SK-N-SH (cell line): ENCODE measurements around the gene VGLL4. TPM values are rescaled to one million over a fixed set of nuclear protein-coding genes. Genes with fewer than 3 reads are reported as not detected.

Experiments used
- CTCF ChIA-PET: fragments of 300-600, 350-600 bp; formaldehyde crosslinking; extraction: SDS; loops from one replicate; lab custom pipeline; 2021; lab: Yijun Ruan, JAX
- POLR2A ChIA-PET: fragments of 350-600 bp; sonication (Branson Sonifier 250); formaldehyde crosslinking; extraction: SDS; loops from one replicate; lab custom pipeline; 2020; ENCODE audit warnings: antibody characterized with exemption, inconsistent platforms; lab: Yijun Ruan, JAX
- DNase-seq: peaks from one replicate; pipeline ENCODE4 v3.0.0; 2012
- H2AFZ ChIP-seq: fragments of 200-600 bp; sonication (generic); 2 replicates; pipeline ENCODE4 v1.8.1; 2016; ENCODE audit warnings: antibody characterized with exemption, mild to moderate bottlenecking, low read depth
- H3F3A ChIP-seq: fragments of 200-600 bp; sonication (generic); replicated peaks from 2 replicates; pipeline ENCODE3; 2016; ENCODE audit warnings: antibody characterized with exemption, mild to moderate bottlenecking; ENCODE audit not compliant: insufficient read depth
- H3K27ac ChIP-seq, 2 experiments: fragments of 200-500 bp in 1 of 2; fragments of 200-600 bp in 1 of 2; sonication (Bioruptor generic) in 1 of 2; sonication (generic), shearing (Covaris generic) in 1 of 2; 2 replicates each; pipeline versions ENCODE4 v1.5.1 to v1.6.1; 2014 to 2016; ENCODE audit warnings: low read depth in 2 of 2, inconsistent platforms in 1 of 2, low read length in 1 of 2, mild to moderate bottlenecking in 1 of 2, mixed read lengths in 1 of 2
- H3K27me3 ChIP-seq: fragments of 200-600 bp; sonication (generic), shearing (Covaris generic); 2 replicates; pipeline ENCODE4 v1.6.1; 2016; ENCODE audit warnings: mixed run types; ENCODE audit not compliant: insufficient read depth
- H3K36me3 ChIP-seq, 2 experiments: fragments of 200-500 bp in 1 of 2; fragments of 200-600 bp in 1 of 2; sonication (Bioruptor generic) in 1 of 2; sonication (generic) in 1 of 2; replicated peaks in 1 of 2; 2 replicates each; pipeline versions ENCODE3 to v1.5.1; 2014 to 2016; ENCODE audit warnings: low read length in 1 of 2, mild to moderate bottlenecking in 1 of 2; ENCODE audit not compliant: insufficient read depth in 2 of 2, control insufficient read depth in 1 of 2
- H3K4me1 ChIP-seq, 2 experiments: fragments of 200-500 bp in 1 of 2; fragments of 200-600 bp in 1 of 2; sonication (Bioruptor generic) in 1 of 2; sonication (generic), shearing (Covaris generic) in 1 of 2; 2 replicates each; pipeline versions ENCODE4 v1.5.1 to v1.6.1; 2014 to 2016; ENCODE audit warnings: low read depth in 1 of 2, low read length in 1 of 2, mixed run types in 1 of 2; ENCODE audit not compliant: insufficient read depth in 2 of 2, control insufficient read depth in 1 of 2
- H3K4me2 ChIP-seq: fragments of 200-600 bp; sonication (generic), shearing (Covaris generic); 2 replicates; pipeline ENCODE4 v1.6.1; 2017; ENCODE audit warnings: mixed run types
- H3K4me3 ChIP-seq, 2 experiments: fragments of 200-500 bp in 1 of 2; fragments of 200-600 bp in 1 of 2; sonication (Bioruptor generic) in 1 of 2; sonication (generic), shearing (Covaris generic) in 1 of 2; 2 replicates each; pipeline versions ENCODE4 v1.5.1 to v1.8.1; 2014 to 2016; ENCODE audit warnings: low read depth in 2 of 2, inconsistent platforms in 1 of 2, low read length in 1 of 2, mild to moderate bottlenecking in 1 of 2, mixed read lengths in 1 of 2, moderate library complexity in 1 of 2
- H3K79me2 ChIP-seq: fragments of 200-600 bp; sonication (generic); 2 replicates; pipeline ENCODE4 v1.8.1; 2017; ENCODE audit warnings: mild to moderate bottlenecking; ENCODE audit not compliant: insufficient read depth
- H3K9ac ChIP-seq: fragments of 200-600 bp; sonication (generic); 2 replicates; pipeline ENCODE4 v1.6.1; 2017; ENCODE audit warnings: mixed run types
- H3K9me2 ChIP-seq: fragments of 200-600 bp; sonication (generic); 2 replicates; pipeline ENCODE4 v1.6.1; 2017; ENCODE audit warnings: mixed run types
- H3K9me3 ChIP-seq: fragments of 200-600 bp; sonication (generic); 2 replicates; pipeline ENCODE4 v1.6.1; 2017; ENCODE audit warnings: mixed run types, mild to moderate bottlenecking, moderate library complexity
- H4K20me1 ChIP-seq: fragments of 200-600 bp; sonication (generic); 2 replicates; pipeline ENCODE4 v1.6.1; 2017; ENCODE audit warnings: mild to moderate bottlenecking, mixed run types; ENCODE audit not compliant: insufficient read depth
- CHD2 ChIP-seq: fragments of 150-350 bp; IDR thresholded peaks from 2 replicates; pipeline ENCODE4 v1.6.1; 2018; ENCODE audit warnings: low read length; ENCODE audit not compliant: partially characterized antibody
- EP300 ChIP-seq, 2 experiments: IDR thresholded peaks; 2 replicates each; pipeline versions ENCODE4 v1.4.0 to v1.6.1; 2012; ENCODE audit warnings: borderline replicate concordance in 1 of 2, low read depth in 1 of 2, low read length in 1 of 2
- EZH2phosphoT487 ChIP-seq: fragments of 200-600 bp; sonication (generic); IDR thresholded peaks from 2 replicates; pipeline ENCODE4 v1.6.1; 2017; ENCODE audit warnings: low read depth, mixed run types, mild to moderate bottlenecking, antibody characterized with exemption, moderate library complexity, borderline replicate concordance
- FOSL2 ChIP-seq: IDR thresholded peaks from 2 replicates; pipeline ENCODE4 v1.4.0; 2012; ENCODE audit warnings: low read depth, mild to moderate bottlenecking, moderate library complexity, borderline replicate concordance
- FOXM1 ChIP-seq: IDR thresholded peaks from 2 replicates; pipeline ENCODE4 v1.4.0; 2012; ENCODE audit warnings: low read depth, mild to moderate bottlenecking
- MEF2A ChIP-seq: IDR thresholded peaks from 2 replicates; pipeline ENCODE4 v1.4.0; 2012; ENCODE audit warnings: low read depth, borderline replicate concordance
- NFIC ChIP-seq: IDR thresholded peaks from 2 replicates; pipeline ENCODE4 v1.4.0; 2012; ENCODE audit warnings: borderline replicate concordance
- POLR2AphosphoS5 ChIP-seq: IDR thresholded peaks from 2 replicates; pipeline ENCODE4 v1.6.1; 2012; ENCODE audit warnings: low read depth, low read length
- RAD21 ChIP-seq: IDR thresholded peaks from 2 replicates; pipeline ENCODE4 v1.6.1; 2012; ENCODE audit warnings: mild to moderate bottlenecking, low read length
- RFX5 ChIP-seq: IDR thresholded peaks from 2 replicates; pipeline ENCODE4 v1.6.1; 2012; ENCODE audit warnings: mild to moderate bottlenecking, improper control_type of control experiment, low read length
- RXRA ChIP-seq: IDR thresholded peaks from 2 replicates; pipeline ENCODE4 v1.4.0; 2012; ENCODE audit warnings: low read depth, mild to moderate bottlenecking, borderline replicate concordance
- SIN3A ChIP-seq: IDR thresholded peaks from 2 replicates; pipeline ENCODE4 v1.6.1; 2012; ENCODE audit warnings: low read depth, mild to moderate bottlenecking, low read length, moderate library complexity, borderline replicate concordance
- SMC3 ChIP-seq: IDR thresholded peaks from 2 replicates; pipeline ENCODE4 v1.6.1; 2012; ENCODE audit warnings: low read depth, low read length, improper control_type of control experiment
- TAF1 ChIP-seq: IDR thresholded peaks from 2 replicates; pipeline ENCODE4 v1.6.1; 2012; ENCODE audit warnings: low read depth, mild to moderate bottlenecking, low read length, moderate library complexity, borderline replicate concordance
- WGBS: methylation state at CpG from one replicate; pipeline ENCODE4 v1.1.6; 2017; ENCODE audit warnings: low lambda C conversion rate; 5-methylcytosine and 5-hydroxymethylcytosine counted together
- polyA plus RNA-seq, 3 experiments: library from polyadenylated mRNA; depleted of rRNA; stranded (reverse); fragments of >200 nt; gene quantifications; 2 replicates each; pipeline ENCODE4 v1.2.3, GENCODE V29; 2012
- TF ChIP-seq, protein P1 (sequence below): fragments of 200-600 bp; sonication (generic); IDR thresholded peaks from 2 replicates; pipeline ENCODE4 v1.6.1; 2017; ENCODE audit warnings: antibody characterized with exemption, mild to moderate bottlenecking, moderate library complexity
- TF ChIP-seq, protein P2 (sequence below): IDR thresholded peaks from 2 replicates; pipeline ENCODE4; 2012
- TF ChIP-seq, protein P3 (sequence below): IDR thresholded peaks from 2 replicates; pipeline ENCODE4 v1.4.0; 2012; ENCODE audit warnings: low read depth, borderline replicate concordance
- TF ChIP-seq, protein P4 (sequence below): IDR thresholded peaks from 2 replicates; pipeline ENCODE4 v1.4.0; 2012; ENCODE audit warnings: low read depth

VGLL4 gene
- polyA plus RNA-seq, 1 of the 3 experiments (the other 2 are of a cell fraction) = 48.9 TPM

DNA sequence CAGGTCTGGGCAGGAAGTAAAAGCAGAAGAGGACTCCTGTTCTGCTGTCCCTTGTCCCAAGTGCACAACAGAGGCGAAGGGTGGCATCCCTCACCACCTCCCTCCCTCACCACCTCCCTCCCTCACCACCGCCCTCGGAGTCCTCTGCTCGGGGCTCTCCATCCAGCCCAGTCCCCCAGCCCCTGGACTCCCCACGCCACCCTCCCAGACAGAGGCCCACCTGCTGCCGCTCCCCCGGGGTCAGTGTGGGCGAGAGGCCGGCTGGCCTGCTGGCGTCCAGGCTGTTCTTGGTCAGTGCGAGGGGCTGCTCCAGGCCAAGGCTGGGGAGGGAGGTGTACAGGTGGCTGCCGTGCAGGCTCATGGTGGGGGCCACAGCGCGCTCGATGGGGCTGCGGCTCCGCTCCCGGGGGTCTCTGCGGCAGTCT, 79.1 kb downstream of the VGLL4 start:
- no peak for TF ChIP-seq EZH2phosphoT487
- TF ChIP-seq, protein P1, sequence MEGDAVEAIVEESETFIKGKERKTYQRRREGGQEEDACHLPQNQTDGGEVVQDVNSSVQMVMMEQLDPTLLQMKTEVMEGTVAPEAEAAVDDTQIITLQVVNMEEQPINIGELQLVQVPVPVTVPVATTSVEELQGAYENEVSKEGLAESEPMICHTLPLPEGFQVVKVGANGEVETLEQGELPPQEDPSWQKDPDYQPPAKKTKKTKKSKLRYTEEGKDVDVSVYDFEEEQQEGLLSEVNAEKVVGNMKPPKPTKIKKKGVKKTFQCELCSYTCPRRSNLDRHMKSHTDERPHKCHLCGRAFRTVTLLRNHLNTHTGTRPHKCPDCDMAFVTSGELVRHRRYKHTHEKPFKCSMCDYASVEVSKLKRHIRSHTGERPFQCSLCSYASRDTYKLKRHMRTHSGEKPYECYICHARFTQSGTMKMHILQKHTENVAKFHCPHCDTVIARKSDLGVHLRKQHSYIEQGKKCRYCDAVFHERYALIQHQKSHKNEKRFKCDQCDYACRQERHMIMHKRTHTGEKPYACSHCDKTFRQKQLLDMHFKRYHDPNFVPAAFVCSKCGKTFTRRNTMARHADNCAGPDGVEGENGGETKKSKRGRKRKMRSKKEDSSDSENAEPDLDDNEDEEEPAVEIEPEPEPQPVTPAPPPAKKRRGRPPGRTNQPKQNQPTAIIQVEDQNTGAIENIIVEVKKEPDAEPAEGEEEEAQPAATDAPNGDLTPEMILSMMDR = no peak
- no peak for TF ChIP-seq MEF2A
- no peak for TF ChIP-seq RXRA
- no peak for TF ChIP-seq POLR2AphosphoS5
- TF ChIP-seq, protein P2, sequence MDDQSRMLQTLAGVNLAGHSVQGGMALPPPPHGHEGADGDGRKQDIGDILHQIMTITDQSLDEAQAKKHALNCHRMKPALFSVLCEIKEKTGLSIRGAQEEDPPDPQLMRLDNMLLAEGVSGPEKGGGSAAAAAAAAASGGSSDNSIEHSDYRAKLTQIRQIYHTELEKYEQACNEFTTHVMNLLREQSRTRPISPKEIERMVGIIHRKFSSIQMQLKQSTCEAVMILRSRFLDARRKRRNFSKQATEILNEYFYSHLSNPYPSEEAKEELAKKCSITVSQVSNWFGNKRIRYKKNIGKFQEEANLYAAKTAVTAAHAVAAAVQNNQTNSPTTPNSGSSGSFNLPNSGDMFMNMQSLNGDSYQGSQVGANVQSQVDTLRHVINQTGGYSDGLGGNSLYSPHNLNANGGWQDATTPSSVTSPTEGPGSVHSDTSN = no peak
- no peak for TF ChIP-seq CHD2
- no peak for TF ChIP-seq EP300 (IDR thresholded peaks at IDR 0.05; ENCODE audit: borderline replicate concordance in 1 of 2, low read depth in 1 of 2, low read length in 1 of 2)
- no peak for TF ChIP-seq FOXM1
- TF ChIP-seq SIN3A = no peak
- no peak for TF ChIP-seq RFX5
- no peak for TF ChIP-seq RAD21
- TF ChIP-seq, protein P3, sequence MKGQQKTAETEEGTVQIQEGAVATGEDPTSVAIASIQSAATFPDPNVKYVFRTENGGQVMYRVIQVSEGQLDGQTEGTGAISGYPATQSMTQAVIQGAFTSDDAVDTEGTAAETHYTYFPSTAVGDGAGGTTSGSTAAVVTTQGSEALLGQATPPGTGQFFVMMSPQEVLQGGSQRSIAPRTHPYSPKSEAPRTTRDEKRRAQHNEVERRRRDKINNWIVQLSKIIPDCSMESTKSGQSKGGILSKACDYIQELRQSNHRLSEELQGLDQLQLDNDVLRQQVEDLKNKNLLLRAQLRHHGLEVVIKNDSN = no peak
- TF ChIP-seq NFIC = no peak
- no peak for TF ChIP-seq TAF1
- TF ChIP-seq SMC3 = no peak
- TF ChIP-seq, protein P4, sequence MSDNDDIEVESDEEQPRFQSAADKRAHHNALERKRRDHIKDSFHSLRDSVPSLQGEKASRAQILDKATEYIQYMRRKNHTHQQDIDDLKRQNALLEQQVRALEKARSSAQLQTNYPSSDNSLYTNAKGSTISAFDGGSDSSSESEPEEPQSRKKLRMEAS = no peak
- no peak for TF ChIP-seq FOSL2
- WGBS = 91% methylated on average over 8 of the region's 19 CpGs

More for the DNA sequence above, 79.1 kb downstream of the VGLL4 start:
- Histone ChIP-seq H2AFZ (no peak overlapping the region), H3K4me3 (no peak overlapping the region), H3F3A (peaks cover 26% of the 10 kb centered on the region), H3K4me1 (peaks cover 14 to 41% of the 10 kb centered on the region in 2 experiments; a peak in 3 of 4 replicates), H3K36me3 (peaks cover 11 to 46% of the 10 kb centered on the region in 2 experiments), H3K27ac (no peak overlapping the region; a peak in 1 of 4 replicates), H3K4me2 (no peak overlapping the region), H3K9me2 (no peaks in the 10 kb centered on the region), H3K9me3 (no peaks in the 10 kb centered on the region), H3K27me3 (no peaks in the 10 kb centered on the region), H3K9ac (no peak overlapping the region), H3K79me2 (peaks cover 90% of the 10 kb centered on the region), H4K20me1 (peaks cover 62% of the 10 kb centered on the region)
- no peak for DNase-seq
- POLR2A ChIA-PET = interaction anchor here (0.8 to 1.0 kb wide), 2 partner anchors 9 to 72 kb away, joined by 3 read pairs; no protein-coding TSS in a partner anchor
- CTCF ChIA-PET = interaction anchor here (1.0 to 1.1 kb wide), 2 partner anchors 10 to 181 kb away, joined by 3 read pairs; no protein-coding TSS in a partner anchor
